Measurements from ENCODE around the gene RNF213. TPM values are rescaled to one million over a fixed set of nuclear protein-coding genes. Genes with fewer than 3 reads are reported as not detected.
A peak's percentile ranks its signal among the peaks of the same experiment; 100 is the strongest.

Gene RNF213
- total and polyA plus RNA-seq, 7 donors, result 7.8 to 138 (median 50.4) TPM

- intact Hi-C loops (cut with DNase I), result no loop called here
- peaks cover 27 to 100% (median 75%) of the 10 kb centered on the region in 4 donors for H3K36me3 ChIP-seq
These were observed 122.3 kb downstream of the RNF213 start for GRCh38 chr17:80382956-80383355.

GRCh38 chr17:80384078-80384960 lies 123.7 kb downstream of the RNF213 start:
- Histone ChIP-seq H3K27ac (no peak overlapping the region), H3K9me3 (no peaks in the 10 kb centered on the region), H3K36me3 (peaks cover 28 to 100% (median 78%) of the 10 kb centered on the region in 4 donors), H3K27me3 (no peaks in the 10 kb centered on the region), H3K4me3 (no peak overlapping the region), H3K4me1 (no peaks in the 10 kb centered on the region)
- DNase-seq, result peak; percentile 55
- intact Hi-C loops (cut with DNase I), result no loop called here
- 86 to 88% methylated on average over 24 of the region's 24 CpGs for WGBS, 2 donors
- no peak for TF ChIP-seq POLR2A (IDR thresholded peaks at IDR 0.05)
- TF ChIP-seq CTCF (IDR thresholded peaks at IDR 0.05), result no peak
- no peak for TF ChIP-seq POLR2AphosphoS5 (IDR thresholded peaks at IDR 0.05)
- TF ChIP-seq EP300 (IDR thresholded peaks at IDR 0.05), result no peak

More at GRCh38 chr17:80382956-80383355, 122.3 kb downstream of the RNF213 start:
- H3K9me3 ChIP-seq, result no peaks in the 10 kb centered on the region
- 91 to 94% methylated on average over 8 of the region's 8 CpGs for WGBS, 2 donors
- DNase-seq, result peak; percentile 46
- no peaks in the 10 kb centered on the region for H3K4me1 ChIP-seq
- no peak overlapping the region for H3K4me3 ChIP-seq
- TF ChIP-seq CTCF (IDR thresholded peaks at IDR 0.05) (no peak), POLR2AphosphoS5 (IDR thresholded peaks at IDR 0.05) (no peak), POLR2A (IDR thresholded peaks at IDR 0.05) (no peak), EP300 (IDR thresholded peaks at IDR 0.05) (no peak)
- H3K27me3 ChIP-seq, result no peaks in the 10 kb centered on the region
- no peak overlapping the region for H3K27ac ChIP-seq

GRCh38 chr17:80385046-80385445 lies 124.4 kb downstream of the RNF213 start:
- Histone ChIP-seq H3K36me3 (peaks cover 35 to 100% (median 79%) of the 10 kb centered on the region in 4 donors), H3K4me1 (no peaks in the 10 kb centered on the region), H3K27me3 (no peaks in the 10 kb centered on the region), H3K27ac (no peak overlapping the region), H3K9me3 (no peaks in the 10 kb centered on the region), H3K4me3 (no peak overlapping the region)
- TF ChIP-seq CTCF (IDR thresholded peaks at IDR 0.05) (no peak), POLR2AphosphoS5 (IDR thresholded peaks at IDR 0.05) (no peak), EP300 (IDR thresholded peaks at IDR 0.05) (no peak), POLR2A (IDR thresholded peaks at IDR 0.05) (no peak)
- 92 to 93% methylated on average over 9 of the region's 9 CpGs for WGBS, 2 donors
- DNase-seq, result peak; percentile 39
- intact Hi-C loops (cut with DNase I), result no loop called here

GRCh38 chr17:80386341-80386740 lies 125.7 kb downstream of the RNF213 start:
- peaks cover 36 to 100% (median 74%) of the 10 kb centered on the region in 4 donors for H3K36me3 ChIP-seq
- intact Hi-C loops (cut with DNase I), result no loop called here
- no peak overlapping the region for H3K4me3 ChIP-seq
- 95 to 97% methylated on average over 14 of the region's 14 CpGs for WGBS, 2 donors
- no peaks in the 10 kb centered on the region for H3K9me3 ChIP-seq
- DNase-seq, result peak; percentile 50
- no peak overlapping the region for H3K27ac ChIP-seq
- no peaks in the 10 kb centered on the region for H3K4me1 ChIP-seq
- no peaks in the 10 kb centered on the region for H3K27me3 ChIP-seq
- TF ChIP-seq EP300 (IDR thresholded peaks at IDR 0.05) (no peak), CTCF (IDR thresholded peaks at IDR 0.05) (no peak), POLR2A (IDR thresholded peaks at IDR 0.05) (no peak), POLR2AphosphoS5 (IDR thresholded peaks at IDR 0.05) (no peak)
